OCI-LY1 (cell line): ENCODE data around the gene DEAF1.

Source experiments
- H2AFZ ChIP-seq: fragments of 200-600 bp; sonication (generic), shearing (Covaris generic); 2 replicates; pipeline ENCODE4 v1.6.0; 2014; ENCODE audit warnings: antibody characterized with exemption, mild to moderate bottlenecking, low read length
- H3F3A ChIP-seq: fragments of 200-600 bp; sonication (generic), shearing (Covaris generic); 2 replicates; pipeline ENCODE4 v1.6.0; 2014; ENCODE audit warnings: mild to moderate bottlenecking, antibody characterized with exemption, low read length, moderate library complexity; ENCODE audit not compliant: insufficient read depth
- H3K27ac ChIP-seq: fragments of 200-600 bp; sonication (generic); 2 replicates; pipeline ENCODE4 v1.5.1; 2014; ENCODE audit warnings: low read length, mixed run types, mild to moderate bottlenecking, low read depth; ENCODE audit not compliant: poor library complexity, severe bottlenecking
- H3K27me3 ChIP-seq: fragments of 200-600 bp; sonication (generic); 2 replicates; pipeline ENCODE4 v1.6.0; 2014; ENCODE audit warnings: antibody characterized with exemption, mild to moderate bottlenecking, low read length, moderate library complexity; ENCODE audit not compliant: insufficient read depth
- H3K36me3 ChIP-seq: fragments of 200-600 bp; sonication (generic); 2 replicates; pipeline ENCODE4 v1.6.1; 2014; ENCODE audit warnings: mild to moderate bottlenecking, antibody characterized with exemption, low read length, moderate library complexity, mixed read lengths; ENCODE audit not compliant: insufficient read depth
- H3K4me1 ChIP-seq: fragments of 200-600 bp; sonication (generic); 2 replicates; pipeline ENCODE4 v1.5.1; 2014; ENCODE audit warnings: mild to moderate bottlenecking, low read length, moderate library complexity; ENCODE audit not compliant: insufficient read depth, severe bottlenecking
- H3K4me2 ChIP-seq: fragments of 200-600 bp; sonication (generic), shearing (Covaris generic); 2 replicates; pipeline ENCODE4 v1.6.1; 2014; ENCODE audit warnings: low read length
- H3K4me3 ChIP-seq: fragments of 200-600 bp; sonication (generic); 2 replicates; pipeline ENCODE4 v1.5.1; 2014; ENCODE audit warnings: low read length, low read depth, mild to moderate bottlenecking, mixed read lengths; ENCODE audit not compliant: poor library complexity, severe bottlenecking
- H3K79me2 ChIP-seq: fragments of 200-600 bp; shearing (Covaris generic); 2 replicates; pipeline ENCODE4 v1.6.1; 2016; ENCODE audit warnings: mixed run types, low read length, mixed read lengths; ENCODE audit not compliant: insufficient read depth
- H3K9ac ChIP-seq: fragments of 200-600 bp; sonication (generic), shearing (Covaris generic); 2 replicates; pipeline ENCODE4 v1.6.1; 2014; ENCODE audit warnings: mild to moderate bottlenecking, low read length, mixed read lengths
- H3K9me2 ChIP-seq: fragments of 200-600 bp; sonication (generic), shearing (Covaris generic); 2 replicates; pipeline ENCODE4 v1.6.1; 2014; ENCODE audit warnings: low read depth, mild to moderate bottlenecking, low read length, mixed read lengths
- H3K9me3 ChIP-seq: fragments of 200-600 bp; shearing (Covaris generic); 2 replicates; pipeline ENCODE4 v1.6.1; 2014; ENCODE audit warnings: low read length, mixed read lengths
- H4K20me1 ChIP-seq: fragments of 200-600 bp; sonication (generic), shearing (Covaris generic); 2 replicates; pipeline ENCODE4 v1.6.0; 2016; ENCODE audit warnings: mild to moderate bottlenecking, low read length; ENCODE audit not compliant: insufficient read depth
- EZH2 ChIP-seq: fragments of 200-600 bp; sonication (generic), shearing (Covaris generic); IDR thresholded peaks from 2 replicates; pipeline ENCODE4 v1.8.0; 2017; ENCODE audit warnings: borderline replicate concordance, mixed run types, mild to moderate bottlenecking, antibody characterized with exemption, low read length, moderate library complexity, mixed read lengths
- TF ChIP-seq, protein P1 (sequence below): fragments of 200-600 bp; sonication (generic), shearing (Covaris generic); IDR thresholded peaks from 2 replicates; pipeline ENCODE4 v1.5.1; 2017; ENCODE audit warnings: mild to moderate bottlenecking, antibody characterized with exemption, low read length, moderate library complexity, mixed read lengths

The DEAF1 gene

DNA sequence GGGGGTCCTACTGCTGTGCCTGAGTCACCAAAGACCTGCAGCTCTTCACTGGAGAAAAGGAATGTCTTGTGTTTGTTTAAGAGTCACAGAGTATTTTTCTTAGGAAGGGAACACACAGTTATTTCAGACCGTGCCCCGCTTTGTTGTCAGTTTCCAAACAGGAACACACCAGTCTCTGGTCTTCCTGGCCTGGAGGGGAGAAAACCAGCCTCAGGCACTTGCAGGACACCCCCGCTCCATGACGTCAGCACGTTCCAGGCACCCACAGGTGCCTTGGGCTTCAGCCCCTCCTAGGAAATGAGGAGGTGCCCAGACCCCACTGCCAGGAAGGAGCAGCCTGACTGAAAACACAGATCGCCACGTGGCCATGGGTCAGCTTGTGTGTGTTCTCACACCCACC is 5.4 kb downstream of the DEAF1 start:
- no peaks in the 10 kb centered on the region for H3K9me3 ChIP-seq
- no peak overlapping the region for H3K4me3 ChIP-seq
- H3K4me1 ChIP-seq: peaks cover 18% of the 10 kb centered on the region
- H4K20me1 ChIP-seq: no peaks in the 10 kb centered on the region
- no peaks in the 10 kb centered on the region for H3F3A ChIP-seq
- no peak overlapping the region for H2AFZ ChIP-seq
- no peaks in the 10 kb centered on the region for H3K9me2 ChIP-seq
- H3K4me2 ChIP-seq: no peak overlapping the region
- H3K9ac ChIP-seq: no peak overlapping the region
- H3K36me3 ChIP-seq: peaks cover 38% of the 10 kb centered on the region
- no peak overlapping the region for H3K27ac ChIP-seq
- no peaks in the 10 kb centered on the region for H3K27me3 ChIP-seq
- no peak for TF ChIP-seq EZH2
- TF ChIP-seq, protein P1, sequence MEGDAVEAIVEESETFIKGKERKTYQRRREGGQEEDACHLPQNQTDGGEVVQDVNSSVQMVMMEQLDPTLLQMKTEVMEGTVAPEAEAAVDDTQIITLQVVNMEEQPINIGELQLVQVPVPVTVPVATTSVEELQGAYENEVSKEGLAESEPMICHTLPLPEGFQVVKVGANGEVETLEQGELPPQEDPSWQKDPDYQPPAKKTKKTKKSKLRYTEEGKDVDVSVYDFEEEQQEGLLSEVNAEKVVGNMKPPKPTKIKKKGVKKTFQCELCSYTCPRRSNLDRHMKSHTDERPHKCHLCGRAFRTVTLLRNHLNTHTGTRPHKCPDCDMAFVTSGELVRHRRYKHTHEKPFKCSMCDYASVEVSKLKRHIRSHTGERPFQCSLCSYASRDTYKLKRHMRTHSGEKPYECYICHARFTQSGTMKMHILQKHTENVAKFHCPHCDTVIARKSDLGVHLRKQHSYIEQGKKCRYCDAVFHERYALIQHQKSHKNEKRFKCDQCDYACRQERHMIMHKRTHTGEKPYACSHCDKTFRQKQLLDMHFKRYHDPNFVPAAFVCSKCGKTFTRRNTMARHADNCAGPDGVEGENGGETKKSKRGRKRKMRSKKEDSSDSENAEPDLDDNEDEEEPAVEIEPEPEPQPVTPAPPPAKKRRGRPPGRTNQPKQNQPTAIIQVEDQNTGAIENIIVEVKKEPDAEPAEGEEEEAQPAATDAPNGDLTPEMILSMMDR: no peak
- H3K79me2 ChIP-seq: no peaks in the 10 kb centered on the region

DNA sequence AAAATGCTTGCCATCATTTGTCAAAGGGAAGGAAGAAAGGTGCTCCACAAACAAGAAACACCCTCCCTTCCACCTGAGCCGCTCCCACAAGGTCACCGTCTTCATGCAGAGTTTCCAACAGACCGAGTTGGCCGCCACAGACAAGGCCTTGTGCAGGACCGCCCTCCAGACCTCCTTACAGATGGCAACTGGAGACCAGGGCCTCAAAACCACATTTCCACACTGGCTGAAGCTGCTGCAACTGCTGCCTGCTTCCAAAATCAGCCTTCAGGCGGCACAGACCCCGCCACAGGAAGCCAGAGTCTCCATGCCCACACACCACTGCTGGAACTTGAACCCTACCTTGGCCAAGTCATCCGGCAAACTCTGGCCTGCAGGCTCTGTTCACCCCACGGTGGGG is 6.3 kb downstream of the DEAF1 start:
- Histone ChIP-seq H2AFZ (no peak overlapping the region), H3K4me3 (no peak overlapping the region), H3K27me3 (no peaks in the 10 kb centered on the region), H3K9ac (no peak overlapping the region), H3K27ac (no peak overlapping the region), H3K79me2 (no peaks in the 10 kb centered on the region), H3K4me1 (peaks cover 10% of the 10 kb centered on the region), H3K9me2 (no peaks in the 10 kb centered on the region), H3K36me3 (peaks cover 47% of the 10 kb centered on the region), H4K20me1 (no peaks in the 10 kb centered on the region), H3K4me2 (no peak overlapping the region), H3K9me3 (no peaks in the 10 kb centered on the region), H3F3A (no peaks in the 10 kb centered on the region)
- TF ChIP-seq, protein P1: no peak

DNA sequence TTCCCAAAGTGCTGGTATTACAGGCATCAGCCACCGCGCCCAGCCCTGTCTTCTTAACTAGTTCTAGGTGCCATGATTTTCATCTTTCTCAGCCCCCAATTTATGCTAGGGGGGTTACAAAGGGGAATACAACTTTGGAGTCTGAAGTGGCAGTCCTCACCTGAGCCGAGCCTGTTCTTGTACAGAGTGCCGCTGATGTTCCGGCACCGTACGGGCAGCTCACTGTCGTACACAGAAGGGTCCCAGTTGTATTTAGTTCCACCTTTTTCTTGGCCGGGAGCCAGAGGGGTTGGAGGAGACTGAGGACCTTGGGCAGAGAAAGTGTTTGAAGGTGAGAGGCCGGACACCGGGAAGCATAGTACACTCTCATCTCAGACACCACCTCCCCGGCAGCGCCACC is 7.3 kb downstream of the DEAF1 start:
- TF ChIP-seq, protein P1: no peak
- TF ChIP-seq EZH2: no peak
- Histone ChIP-seq H3K36me3 (peaks cover 56% of the 10 kb centered on the region), H2AFZ (no peak overlapping the region), H3K9ac (no peak overlapping the region), H3K9me3 (no peaks in the 10 kb centered on the region), H4K20me1 (no peaks in the 10 kb centered on the region), H3K4me1 (peaks cover under 1% of the 10 kb centered on the region), H3K9me2 (no peaks in the 10 kb centered on the region), H3K4me3 (no peak overlapping the region), H3K27ac (no peak overlapping the region), H3K79me2 (no peaks in the 10 kb centered on the region), H3F3A (no peaks in the 10 kb centered on the region), H3K27me3 (no peaks in the 10 kb centered on the region), H3K4me2 (no peak overlapping the region)
